ENCODE data around the gene ADAMTS14.

Gene ADAMTS14

DNA sequence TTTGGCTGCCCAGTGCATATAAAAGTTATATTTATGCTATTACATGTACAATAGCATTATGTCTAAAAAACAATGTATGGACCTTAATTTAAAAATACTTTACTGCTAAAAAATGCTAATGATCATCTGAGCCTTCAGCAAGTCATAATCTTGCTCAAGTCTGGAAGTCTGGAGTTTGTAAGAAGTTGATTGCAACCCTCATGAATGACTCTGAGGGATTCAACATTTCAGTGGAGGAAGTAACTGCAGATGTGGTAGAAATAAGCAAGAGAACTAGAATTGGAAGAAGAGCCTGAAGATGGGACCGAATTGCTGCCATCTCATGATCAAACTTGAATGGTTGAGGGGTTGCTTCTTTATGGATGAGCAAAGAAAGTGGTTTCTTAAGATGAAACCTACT lies 13.0 kb upstream of the ADAMTS14 start:
- TF ChIP-seq, protein P1, sequence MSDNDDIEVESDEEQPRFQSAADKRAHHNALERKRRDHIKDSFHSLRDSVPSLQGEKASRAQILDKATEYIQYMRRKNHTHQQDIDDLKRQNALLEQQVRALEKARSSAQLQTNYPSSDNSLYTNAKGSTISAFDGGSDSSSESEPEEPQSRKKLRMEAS (IDR thresholded peaks at IDR 0.05) = no peak
- TF ChIP-seq CEBPB (IDR thresholded peaks at IDR 0.05) (no peak), TAF1 (IDR thresholded peaks at IDR 0.05; ENCODE audit: low read depth) (no peak), FOXM1 (IDR thresholded peaks at IDR 0.05; ENCODE audit: borderline replicate concordance, low read depth) (no peak), YY1 (IDR thresholded peaks at IDR 0.05; ENCODE audit: low read depth) (no peak), EGR1 (IDR thresholded peaks at IDR 0.05) (no peak), TEAD4 (IDR thresholded peaks at IDR 0.05) (no peak), RAD21 (IDR thresholded peaks at IDR 0.05; ENCODE audit: low read depth) (no peak), ZBTB7A (IDR thresholded peaks at IDR 0.05; ENCODE audit: low read depth) (no peak), TCF12 (IDR thresholded peaks at IDR 0.05; ENCODE audit: low read depth) (no peak), EP300 (IDR thresholded peaks at IDR 0.05; ENCODE audit: borderline replicate concordance) (no peak)
- TF ChIP-seq, protein P2, sequence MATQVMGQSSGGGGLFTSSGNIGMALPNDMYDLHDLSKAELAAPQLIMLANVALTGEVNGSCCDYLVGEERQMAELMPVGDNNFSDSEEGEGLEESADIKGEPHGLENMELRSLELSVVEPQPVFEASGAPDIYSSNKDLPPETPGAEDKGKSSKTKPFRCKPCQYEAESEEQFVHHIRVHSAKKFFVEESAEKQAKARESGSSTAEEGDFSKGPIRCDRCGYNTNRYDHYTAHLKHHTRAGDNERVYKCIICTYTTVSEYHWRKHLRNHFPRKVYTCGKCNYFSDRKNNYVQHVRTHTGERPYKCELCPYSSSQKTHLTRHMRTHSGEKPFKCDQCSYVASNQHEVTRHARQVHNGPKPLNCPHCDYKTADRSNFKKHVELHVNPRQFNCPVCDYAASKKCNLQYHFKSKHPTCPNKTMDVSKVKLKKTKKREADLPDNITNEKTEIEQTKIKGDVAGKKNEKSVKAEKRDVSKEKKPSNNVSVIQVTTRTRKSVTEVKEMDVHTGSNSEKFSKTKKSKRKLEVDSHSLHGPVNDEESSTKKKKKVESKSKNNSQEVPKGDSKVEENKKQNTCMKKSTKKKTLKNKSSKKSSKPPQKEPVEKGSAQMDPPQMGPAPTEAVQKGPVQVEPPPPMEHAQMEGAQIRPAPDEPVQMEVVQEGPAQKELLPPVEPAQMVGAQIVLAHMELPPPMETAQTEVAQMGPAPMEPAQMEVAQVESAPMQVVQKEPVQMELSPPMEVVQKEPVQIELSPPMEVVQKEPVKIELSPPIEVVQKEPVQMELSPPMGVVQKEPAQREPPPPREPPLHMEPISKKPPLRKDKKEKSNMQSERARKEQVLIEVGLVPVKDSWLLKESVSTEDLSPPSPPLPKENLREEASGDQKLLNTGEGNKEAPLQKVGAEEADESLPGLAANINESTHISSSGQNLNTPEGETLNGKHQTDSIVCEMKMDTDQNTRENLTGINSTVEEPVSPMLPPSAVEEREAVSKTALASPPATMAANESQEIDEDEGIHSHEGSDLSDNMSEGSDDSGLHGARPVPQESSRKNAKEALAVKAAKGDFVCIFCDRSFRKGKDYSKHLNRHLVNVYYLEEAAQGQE (IDR thresholded peaks at IDR 0.05; ENCODE audit: low read depth) = no peak
- TF ChIP-seq, protein P3, sequence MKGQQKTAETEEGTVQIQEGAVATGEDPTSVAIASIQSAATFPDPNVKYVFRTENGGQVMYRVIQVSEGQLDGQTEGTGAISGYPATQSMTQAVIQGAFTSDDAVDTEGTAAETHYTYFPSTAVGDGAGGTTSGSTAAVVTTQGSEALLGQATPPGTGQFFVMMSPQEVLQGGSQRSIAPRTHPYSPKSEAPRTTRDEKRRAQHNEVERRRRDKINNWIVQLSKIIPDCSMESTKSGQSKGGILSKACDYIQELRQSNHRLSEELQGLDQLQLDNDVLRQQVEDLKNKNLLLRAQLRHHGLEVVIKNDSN (IDR thresholded peaks at IDR 0.05) = no peak

DNA sequence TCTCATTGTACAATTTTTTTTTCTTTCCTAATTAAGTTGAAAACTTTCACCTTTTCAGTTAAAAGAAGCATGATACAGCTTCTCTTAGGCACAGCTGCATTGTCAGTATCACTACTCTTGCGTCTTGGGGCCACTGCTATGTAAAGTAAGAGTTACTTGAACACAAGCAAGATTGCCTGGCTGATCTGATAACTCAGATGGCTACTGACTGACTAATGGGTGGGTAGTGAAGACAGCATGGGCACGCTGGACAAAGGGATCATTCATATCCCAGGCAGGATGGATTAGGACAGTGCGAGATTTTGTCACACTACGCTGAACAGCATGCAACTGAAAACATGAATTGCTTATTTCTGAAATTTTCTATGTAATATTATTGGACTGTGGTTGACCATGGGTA lies 11.6 kb upstream of the ADAMTS14 start:
- no peak for TF ChIP-seq TEAD4 (IDR thresholded peaks at IDR 0.05)
- TF ChIP-seq TCF12 (IDR thresholded peaks at IDR 0.05; ENCODE audit: low read depth) = no peak
- no peak for TF ChIP-seq TAF1 (IDR thresholded peaks at IDR 0.05; ENCODE audit: low read depth)
- no peak for TF ChIP-seq NFIC (IDR thresholded peaks at IDR 0.05)

DNA sequence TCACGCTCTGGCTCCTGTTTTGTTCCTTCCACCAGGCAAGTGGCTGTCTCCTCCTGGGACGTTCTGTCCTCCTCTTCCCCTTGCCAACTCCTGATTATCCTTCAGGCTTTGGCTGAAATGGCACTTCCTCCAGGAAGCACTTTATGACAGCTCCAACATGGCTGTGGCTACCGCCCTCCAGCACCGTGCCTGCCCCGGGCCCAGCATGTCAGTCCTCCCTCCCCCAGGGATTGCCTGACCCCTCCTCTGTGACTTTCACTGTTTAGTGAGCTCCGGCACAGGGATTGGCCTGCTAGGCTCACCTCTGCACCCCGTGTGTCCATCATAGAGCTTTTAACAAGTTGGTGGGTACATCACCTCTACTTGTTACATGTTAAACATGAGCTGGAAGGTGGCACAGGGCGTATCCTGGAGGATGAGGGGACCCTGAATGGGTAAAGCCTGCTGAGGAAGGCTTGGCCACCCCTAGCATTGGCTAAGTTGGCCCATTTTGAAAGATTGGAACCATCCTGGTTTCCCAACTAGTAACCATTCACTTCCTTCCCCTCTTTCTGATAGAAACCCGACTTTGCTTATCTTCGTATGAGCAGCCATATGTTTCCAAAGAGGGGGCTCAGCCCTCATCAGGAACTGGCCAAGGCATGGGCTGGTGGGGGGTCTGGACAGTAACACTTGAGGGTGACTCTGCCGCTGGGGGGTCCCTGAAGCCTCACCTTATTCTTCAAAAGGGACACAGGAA lies 10.5 kb upstream of the ADAMTS14 start:
- TF ChIP-seq TEAD4 (IDR thresholded peaks at IDR 0.05) (no peak), NFIC (IDR thresholded peaks at IDR 0.05) (no peak), CREB1 (IDR thresholded peaks at IDR 0.05; ENCODE audit: low read depth) (no peak), YY1 (IDR thresholded peaks at IDR 0.05; ENCODE audit: low read depth) (no peak), TCF12 (IDR thresholded peaks at IDR 0.05; ENCODE audit: low read depth) (no peak)
- TF ChIP-seq, protein P3 (IDR thresholded peaks at IDR 0.05) = no peak

DNA sequence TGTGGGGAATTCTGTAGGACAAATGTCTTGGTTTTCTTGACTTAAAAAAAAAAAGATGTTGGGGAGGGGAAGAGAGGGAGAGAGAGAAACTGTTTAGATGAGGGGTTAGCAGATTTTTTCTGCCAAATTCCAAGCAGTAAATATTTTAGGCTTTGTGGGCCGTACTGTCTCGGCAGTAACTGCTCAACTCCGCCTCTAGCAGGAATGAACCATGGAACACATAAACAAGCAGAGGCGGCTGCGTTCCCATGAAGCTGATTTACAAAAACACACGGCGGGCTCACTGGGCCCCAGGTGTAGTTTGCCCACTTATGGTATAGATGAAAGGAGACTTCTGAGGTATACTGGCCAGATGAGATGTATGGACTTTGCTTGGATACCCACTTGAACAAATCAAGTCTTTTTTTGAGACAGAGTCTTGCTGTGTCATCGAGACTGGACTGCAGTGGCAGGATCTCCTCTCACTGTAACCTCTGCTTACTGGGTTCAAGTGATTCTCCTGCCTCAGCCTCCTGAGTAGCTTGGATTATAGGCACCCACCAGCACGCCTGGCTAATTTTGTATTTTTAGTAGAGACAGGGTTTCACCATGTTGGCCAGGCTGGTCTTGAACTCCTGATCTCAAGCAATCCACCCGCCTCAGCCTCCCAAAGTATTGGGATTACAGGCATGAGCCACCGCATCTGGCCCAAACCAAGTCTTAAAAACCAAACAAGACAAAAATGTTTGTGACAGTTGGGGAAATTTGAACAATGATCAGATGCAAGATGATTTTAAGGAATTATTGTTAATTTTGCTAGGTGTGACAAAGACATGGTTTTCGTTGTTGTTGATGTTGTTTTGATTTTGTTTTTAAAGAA lies 9.7 kb upstream of the ADAMTS14 start:
- no peak for TF ChIP-seq YY1 (IDR thresholded peaks at IDR 0.05; ENCODE audit: low read depth)
- TF ChIP-seq, protein P1 (IDR thresholded peaks at IDR 0.05) = no peak
- TF ChIP-seq, protein P3 (IDR thresholded peaks at IDR 0.05) = no peak
- TF ChIP-seq NFIC (IDR thresholded peaks at IDR 0.05) = no peak
- no peak for TF ChIP-seq TEAD4 (IDR thresholded peaks at IDR 0.05)
- no peak for TF ChIP-seq ZBTB7A (IDR thresholded peaks at IDR 0.05; ENCODE audit: low read depth)
- TF ChIP-seq, protein P2 (IDR thresholded peaks at IDR 0.05; ENCODE audit: low read depth) = no peak
- no peak for TF ChIP-seq TAF1 (IDR thresholded peaks at IDR 0.05; ENCODE audit: low read depth)
- TF ChIP-seq TCF12 (IDR thresholded peaks at IDR 0.05; ENCODE audit: low read depth) = no peak

DNA sequence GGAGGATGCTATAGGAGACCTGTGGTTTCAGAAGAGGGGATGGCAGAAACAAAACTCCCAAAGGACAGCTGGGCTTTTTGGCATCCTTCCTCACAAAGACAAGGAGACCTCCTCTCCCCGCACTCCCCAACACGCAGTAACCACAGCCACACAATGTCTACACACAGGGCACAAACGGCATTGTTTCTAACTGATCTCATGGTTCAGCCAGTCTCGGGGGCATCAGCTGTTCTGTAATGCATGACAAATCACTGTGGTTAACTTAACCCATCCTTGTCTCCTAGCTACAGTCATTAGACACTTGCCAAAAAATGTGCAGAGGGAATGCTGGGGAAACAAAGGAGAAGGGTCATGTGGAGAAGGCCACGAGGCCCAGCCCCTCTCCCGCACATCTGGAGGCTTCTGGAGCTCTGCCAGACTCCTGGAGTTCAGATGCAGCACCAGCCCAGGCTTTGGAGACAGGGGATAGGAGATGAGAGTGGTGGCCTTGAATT lies 7.6 kb upstream of the ADAMTS14 start:
- TF ChIP-seq, protein P2 (IDR thresholded peaks at IDR 0.05; ENCODE audit: low read depth) = no peak
- TF ChIP-seq, protein P3 (IDR thresholded peaks at IDR 0.05) = no peak
- TF ChIP-seq NFIC (IDR thresholded peaks at IDR 0.05) (0 out of 2 replicates have a peak, but pooled peaks have one; percentile 9), CREB1 (IDR thresholded peaks at IDR 0.05; ENCODE audit: low read depth) (no peak), TCF12 (IDR thresholded peaks at IDR 0.05; ENCODE audit: low read depth) (no peak), TAF1 (IDR thresholded peaks at IDR 0.05; ENCODE audit: low read depth) (no peak), EGR1 (IDR thresholded peaks at IDR 0.05) (no peak)

All from Ishikawa (cell line).